Measurements from ENCODE around the gene SGCA.

DNA sequence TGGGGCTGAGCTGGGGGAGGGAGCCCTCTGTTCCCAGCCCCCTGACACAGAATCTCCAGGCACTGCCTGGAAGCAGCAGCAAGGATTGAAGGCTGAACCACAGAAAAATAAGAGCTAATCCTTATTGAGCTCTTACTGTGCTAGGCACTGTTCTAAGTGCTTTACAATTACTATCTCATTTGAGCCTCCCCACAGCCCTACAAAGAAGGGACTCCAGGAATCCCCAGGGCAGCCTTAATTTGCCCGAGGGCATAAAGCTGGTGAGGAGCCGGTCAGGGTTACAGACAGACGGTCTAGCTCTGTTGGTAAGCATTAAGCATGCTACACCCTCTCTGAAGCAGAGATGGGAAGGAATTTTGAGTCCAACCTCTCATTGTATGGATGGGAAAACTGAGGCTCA lies 42.9 kb upstream of the SGCA start:
- TF ChIP-seq, protein P1, sequence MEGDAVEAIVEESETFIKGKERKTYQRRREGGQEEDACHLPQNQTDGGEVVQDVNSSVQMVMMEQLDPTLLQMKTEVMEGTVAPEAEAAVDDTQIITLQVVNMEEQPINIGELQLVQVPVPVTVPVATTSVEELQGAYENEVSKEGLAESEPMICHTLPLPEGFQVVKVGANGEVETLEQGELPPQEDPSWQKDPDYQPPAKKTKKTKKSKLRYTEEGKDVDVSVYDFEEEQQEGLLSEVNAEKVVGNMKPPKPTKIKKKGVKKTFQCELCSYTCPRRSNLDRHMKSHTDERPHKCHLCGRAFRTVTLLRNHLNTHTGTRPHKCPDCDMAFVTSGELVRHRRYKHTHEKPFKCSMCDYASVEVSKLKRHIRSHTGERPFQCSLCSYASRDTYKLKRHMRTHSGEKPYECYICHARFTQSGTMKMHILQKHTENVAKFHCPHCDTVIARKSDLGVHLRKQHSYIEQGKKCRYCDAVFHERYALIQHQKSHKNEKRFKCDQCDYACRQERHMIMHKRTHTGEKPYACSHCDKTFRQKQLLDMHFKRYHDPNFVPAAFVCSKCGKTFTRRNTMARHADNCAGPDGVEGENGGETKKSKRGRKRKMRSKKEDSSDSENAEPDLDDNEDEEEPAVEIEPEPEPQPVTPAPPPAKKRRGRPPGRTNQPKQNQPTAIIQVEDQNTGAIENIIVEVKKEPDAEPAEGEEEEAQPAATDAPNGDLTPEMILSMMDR (conservative IDR thresholded peaks at IDR 0.05; ENCODE audit: low read depth, low read length) = no peak
- TF ChIP-seq EZH2phosphoT487 (IDR thresholded peaks at IDR 0.05; ENCODE audit: borderline replicate concordance, low read length) (no peak), EZH2 (IDR thresholded peaks at IDR 0.05; ENCODE audit: low read length, unreplicated experiment) (no peak)
